GM19099 (cell line): Measurements from ENCODE around the gene WDR35.

Experiments
- POLR2A ChIP-seq: IDR thresholded peaks from 3 replicates; pipeline ENCODE4 v1.6.1; 2011; ENCODE audit warnings: low read depth; ENCODE audit not compliant: insufficient read length; ENCODE audit errors: extremely low read depth

Gene WDR35

GRCh38 chr2:19873014-19873413 lies 116.9 kb downstream of the WDR35 start:
- no peak for TF ChIP-seq POLR2A

GRCh38 chr2:19872302-19872701 lies 117.6 kb downstream of the WDR35 start:
- TF ChIP-seq POLR2A: no peak

- no peak for TF ChIP-seq POLR2A
Observed at GRCh38 chr2:19871836-19872235, 118.1 kb downstream of the WDR35 start.

GRCh38 chr2:19870792-19871191 lies 119.1 kb downstream of the WDR35 start:
- TF ChIP-seq POLR2A: no peak

- peak; percentile 47 for TF ChIP-seq POLR2A
Observed at GRCh38 chr2:19868701-19869580, 121.0 kb downstream of the WDR35 start.

- no peak for TF ChIP-seq POLR2A
Observed at GRCh38 chr2:19868224-19868623, 121.7 kb downstream of the WDR35 start.

GRCh38 chr2:19866771-19867170 lies 123.1 kb downstream of the WDR35 start:
- no peak for TF ChIP-seq POLR2A

- TF ChIP-seq POLR2A: no peak
Observed at GRCh38 chr2:19865151-19865550, 124.8 kb downstream of the WDR35 start.

GRCh38 chr2:19864381-19864780 lies 125.5 kb downstream of the WDR35 start:
- TF ChIP-seq POLR2A: no peak

GRCh38 chr2:19863303-19864041 lies 126.4 kb downstream of the WDR35 start:
- no peak for TF ChIP-seq POLR2A

- no peak for TF ChIP-seq POLR2A
Observed at GRCh38 chr2:19861813-19862212, 128.1 kb downstream of the WDR35 start.
